ENCODE results near the gene WNT5B.

- TF ChIP-seq POLR2A (IDR thresholded peaks at IDR 0.05; ENCODE audit: low read length) = no peak
- no peak for TF ChIP-seq GATA1 (IDR thresholded peaks at IDR 0.05; ENCODE audit: low read depth, low read length)
Observed at GRCh38 chr12:1634149-1634548, 5.1 kb downstream of the WNT5B start.

All from erythroblast (primary cell).